ENCODE data around the gene FAM180A. TPM values are rescaled to one million over a fixed set of nuclear protein-coding genes. Genes with fewer than 3 reads are reported as not detected.

Gene FAM180A
- polyA plus RNA-seq, 1 donor (not counting 4 experiments of a cell fraction or from before 2014, with no cell fraction given), result 0.73 TPM

- H3K4me3 ChIP-seq (ENCODE audit: control insufficient read depth in 2 of 3, extremely low read depth in 1 of 3, insufficient read depth in 2 of 3, low read depth in 1 of 3, low read length in 3 of 3), result no peak overlapping the region
- no peaks in the 10 kb centered on the region for H3K9me3 ChIP-seq (ENCODE audit: control insufficient read depth, low read depth, low read length)
- no peak overlapping the region for H3K4me2 ChIP-seq (ENCODE audit: control insufficient read depth, extremely low read depth, insufficient read depth, low read depth, low read length)
- FAIRE-seq (no peak), DNase-seq (ENCODE audit: low read depth, low spot score) (no peak)
- peaks cover 7% of the 10 kb centered on the region for H3K4me1 ChIP-seq (ENCODE audit: control insufficient read depth, extremely low read depth, insufficient read depth, low read length)
- no peaks in the 10 kb centered on the region for H4K20me1 ChIP-seq (ENCODE audit: control insufficient read depth, extremely low read depth, insufficient read depth, low read length)
- TF ChIP-seq CTCF (optimal IDR thresholded peaks at IDR 0.05 in 1 of 3, IDR thresholded peaks at IDR 0.05 in 1 of 3, conservative IDR thresholded peaks at IDR 0.05 in 1 of 3; ENCODE audit: extremely low read depth in 1 of 3, insufficient read depth in 2 of 3, low read length in 3 of 3) (no peak), EZH2 (IDR thresholded peaks at IDR 0.05; ENCODE audit: low read length) (no peak)
- no peak overlapping the region for H3K9ac ChIP-seq (ENCODE audit: control insufficient read depth, extremely low read depth, insufficient read depth, low read length)
- H3K9me1 ChIP-seq (ENCODE audit: control insufficient read depth, extremely low read depth, insufficient read depth, low read length), result no peaks in the 10 kb centered on the region
- no peaks in the 10 kb centered on the region for H3K79me2 ChIP-seq (ENCODE audit: control insufficient read depth, insufficient read depth, low read length)
- no peaks in the 10 kb centered on the region for H3K27me3 ChIP-seq (ENCODE audit: control insufficient read depth, extremely low read depth, insufficient read depth, low read length)
- H2AFZ ChIP-seq (ENCODE audit: control insufficient read depth, low read length), result no peak overlapping the region
- dilution Hi-C loops (cut with MboI; ENCODE audit: extremely low pct_ligation_motif_present, low sequenced_read_pairs), result no loop called here
- H3K27ac ChIP-seq (ENCODE audit: control insufficient read depth, insufficient read depth, low read length), result no peak overlapping the region
- no peaks in the 10 kb centered on the region for H3K36me3 ChIP-seq (ENCODE audit: control insufficient read depth in 2 of 2, extremely low read depth in 1 of 2, insufficient read depth in 2 of 2, low read length in 2 of 2)
Observed at GRCh38 chr7:135791543-135792362, 43.1 kb upstream of the FAM180A start.

- Histone ChIP-seq H3K4me1 (ENCODE audit: control insufficient read depth, extremely low read depth, insufficient read depth, low read length) (no peaks in the 10 kb centered on the region), H3K36me3 (ENCODE audit: control insufficient read depth in 2 of 2, extremely low read depth in 1 of 2, insufficient read depth in 2 of 2, low read length in 2 of 2) (no peaks in the 10 kb centered on the region), H4K20me1 (ENCODE audit: control insufficient read depth, extremely low read depth, insufficient read depth, low read length) (no peaks in the 10 kb centered on the region), H3K9me1 (ENCODE audit: control insufficient read depth, extremely low read depth, insufficient read depth, low read length) (no peaks in the 10 kb centered on the region), H3K27me3 (ENCODE audit: control insufficient read depth, extremely low read depth, insufficient read depth, low read length) (no peaks in the 10 kb centered on the region), H3K9me3 (ENCODE audit: control insufficient read depth, low read depth, low read length) (no peaks in the 10 kb centered on the region), H3K4me3 (ENCODE audit: control insufficient read depth in 2 of 3, extremely low read depth in 1 of 3, insufficient read depth in 2 of 3, low read depth in 1 of 3, low read length in 3 of 3) (no peak overlapping the region), H2AFZ (ENCODE audit: control insufficient read depth, low read length) (no peak overlapping the region), H3K9ac (ENCODE audit: control insufficient read depth, extremely low read depth, insufficient read depth, low read length) (no peak overlapping the region), H3K27ac (ENCODE audit: control insufficient read depth, insufficient read depth, low read length) (no peak overlapping the region), H3K79me2 (ENCODE audit: control insufficient read depth, insufficient read depth, low read length) (no peaks in the 10 kb centered on the region), H3K4me2 (ENCODE audit: control insufficient read depth, extremely low read depth, insufficient read depth, low read depth, low read length) (no peak overlapping the region)
- TF ChIP-seq CTCF (optimal IDR thresholded peaks at IDR 0.05 in 1 of 3, IDR thresholded peaks at IDR 0.05 in 1 of 3, conservative IDR thresholded peaks at IDR 0.05 in 1 of 3; ENCODE audit: extremely low read depth in 1 of 3, insufficient read depth in 2 of 3, low read length in 3 of 3), result no peak
- TF ChIP-seq EZH2 (IDR thresholded peaks at IDR 0.05; ENCODE audit: low read length), result no peak
- dilution Hi-C loops (cut with MboI; ENCODE audit: extremely low pct_ligation_motif_present, low sequenced_read_pairs), result no loop called here
- FAIRE-seq (no peak), DNase-seq (ENCODE audit: low read depth, low spot score) (no peak)
Observed at GRCh38 chr7:135790371-135790977, 41.9 kb upstream of the FAM180A start.

All from keratinocyte (primary cell).